H1 (cell line): Measurements from ENCODE around the gene MRPS5. TPM values are rescaled to one million over a fixed set of nuclear protein-coding genes. Genes with fewer than 3 reads are reported as not detected.

ENCODE experiments used
- CTCF ChIA-PET: fragments of 300-600 bp; sonication (Branson Sonifier 250); formaldehyde crosslinking; loops from one replicate; lab custom pipeline; 2021; ENCODE audit not compliant: partially characterized antibody; lab: Charles Lee
- POLR2A ChIA-PET: fragments of 300-600 bp; sonication (Branson Sonifier 250); formaldehyde crosslinking; loops from one replicate; lab custom pipeline; 2021; ENCODE audit warnings: inconsistent platforms; ENCODE audit not compliant: partially characterized antibody; lab: Charles Lee
- DNase-seq, 2 experiments: peaks; one replicate each; pipeline versions ENCODE4 v3.0.0 to v3.0.0-alpha.2; 2010 to 2022; ENCODE audit warnings: low spot score in 2 of 2, low read depth in 1 of 2, mixed read lengths in 1 of 2
- FAIRE-seq: peaks from 2 replicates; lab custom pipeline; 2011; peaks lifted over from hg19 to GRCh38; lab: Jason Lieb, UNC
- H2AFZ ChIP-seq: 2 replicates; pipeline ENCODE4 v1.8.1; 2012; ENCODE audit warnings: low read length, inconsistent platforms
- H2AK5ac ChIP-seq: 2 replicates; pipeline ENCODE4 v1.6.1; 2013; ENCODE audit warnings: low read depth, low read length
- H2BK120ac ChIP-seq: replicated peaks from 2 replicates; pipeline ENCODE3; 2013; ENCODE audit warnings: low read depth, low read length, inconsistent platforms
- H2BK12ac ChIP-seq: 2 replicates; pipeline ENCODE4 v1.6.1; 2013; ENCODE audit warnings: low read depth, low read length
- H2BK15ac ChIP-seq: 2 replicates; pipeline ENCODE4 v1.6.1; 2013; ENCODE audit warnings: low read length
- H2BK20ac ChIP-seq: 2 replicates; pipeline ENCODE4 v1.6.1; 2013; ENCODE audit warnings: low read length
- H2BK5ac ChIP-seq: 2 replicates; pipeline ENCODE4 v1.6.1; 2013; ENCODE audit warnings: low read depth, low read length
- H3K14ac ChIP-seq: 2 replicates; pipeline ENCODE4 v1.6.1; 2013; ENCODE audit warnings: inconsistent platforms; ENCODE audit not compliant: insufficient read length
- H3K18ac ChIP-seq: 2 replicates; pipeline ENCODE4 v1.6.1; 2013; ENCODE audit warnings: low read length; ENCODE audit errors: extremely low read depth
- H3K23ac ChIP-seq: 2 replicates; pipeline ENCODE4 v1.6.1; 2013; ENCODE audit warnings: inconsistent platforms; ENCODE audit not compliant: insufficient read length
- H3K23me2 ChIP-seq: 2 replicates; pipeline ENCODE4 v1.6.1; 2013; ENCODE audit warnings: low read depth, low read length
- H3K27ac ChIP-seq: 2 replicates; pipeline ENCODE4 v1.6.1; 2011; ENCODE audit warnings: low read depth, low read length, inconsistent platforms
- H3K27me3 ChIP-seq, 4 experiments: replicated peaks in 1 of 4; 1 replicate in 1 of 4; 2 replicates in 3 of 4; pipeline versions ENCODE4 v1.6.1 to v1.8.1; 2011 to 2013; ENCODE audit warnings: low read length in 3 of 4, mild to moderate bottlenecking in 3 of 4, inconsistent platforms in 2 of 4, mixed read lengths in 2 of 4, moderate library complexity in 1 of 4; ENCODE audit not compliant: control insufficient read depth in 3 of 4, insufficient read depth in 3 of 4; ENCODE audit errors: extremely low read depth in 1 of 4
- H3K36me3 ChIP-seq, 4 experiments: 2 replicates each; pipeline versions ENCODE4 v1.6.1 to v1.8.1; 2011 to 2013; ENCODE audit warnings: mild to moderate bottlenecking in 4 of 4, low read length in 3 of 4, moderate library complexity in 2 of 4, control low read depth in 1 of 4, inconsistent platforms in 1 of 4; ENCODE audit not compliant: insufficient read depth in 4 of 4, control insufficient read depth in 2 of 4
- H3K4ac ChIP-seq: replicated peaks from 2 replicates; pipeline ENCODE3; 2013; ENCODE audit warnings: low read length, low read depth, mixed read lengths, inconsistent platforms; ENCODE audit not compliant: insufficient read length
- H3K4me1 ChIP-seq, 4 experiments: replicated peaks in 1 of 4; 1 replicate in 1 of 4; 2 replicates in 3 of 4; pipeline versions ENCODE4 v1.6.1 to v1.8.1; 2011 to 2013; ENCODE audit warnings: low read length in 3 of 4, inconsistent platforms in 2 of 4, mixed read lengths in 1 of 4; ENCODE audit not compliant: insufficient read depth in 4 of 4, control insufficient read depth in 3 of 4
- H3K4me2 ChIP-seq, 2 experiments: 2 replicates each; pipeline versions ENCODE4 v1.6.1 to v1.8.1; 2011 to 2013; ENCODE audit warnings: low read depth in 2 of 2, low read length in 2 of 2, control low read depth in 1 of 2, inconsistent platforms in 1 of 2, mild to moderate bottlenecking in 1 of 2; ENCODE audit not compliant: insufficient read depth in 1 of 2
- H3K4me3 ChIP-seq, 4 experiments: fragments of 200-600, 300-600 bp in 1 of 4; sonication (generic), shearing (Covaris generic), sonication (Bioruptor Twin) in 1 of 4; 2 replicates each; pipeline versions ENCODE4 v1.5.1 to v1.8.1; 2011 to 2016; ENCODE audit warnings: low read length in 4 of 4, low read depth in 3 of 4, control low read depth in 2 of 4, inconsistent platforms in 2 of 4, mild to moderate bottlenecking in 2 of 4, mixed read lengths in 1 of 4, moderate library complexity in 1 of 4; ENCODE audit not compliant: insufficient read depth in 2 of 4; ENCODE audit errors: extremely low read depth in 1 of 4
- H3K56ac ChIP-seq: replicated peaks from 2 replicates; pipeline ENCODE3; 2013; ENCODE audit warnings: low read depth, mild to moderate bottlenecking, mixed read lengths, low read length, inconsistent platforms; ENCODE audit not compliant: insufficient read length
- H3K79me1 ChIP-seq: 2 replicates; pipeline ENCODE4 v1.6.1; 2013; ENCODE audit warnings: low read depth, low read length, control low read depth
- H3K79me2 ChIP-seq, 2 experiments: 2 replicates each; pipeline versions ENCODE4 v1.6.1 to v1.8.1; 2012 to 2013; ENCODE audit warnings: low read length in 2 of 2, mild to moderate bottlenecking in 2 of 2, inconsistent platforms in 1 of 2; ENCODE audit not compliant: insufficient read depth in 2 of 2, control insufficient read depth in 1 of 2
- H3K9ac ChIP-seq, 4 experiments: replicated peaks in 1 of 4; 1 replicate in 1 of 4; 2 replicates in 3 of 4; pipeline versions ENCODE4 v1.6.1 to v1.8.1; 2011 to 2013; ENCODE audit warnings: low read depth in 3 of 4, low read length in 3 of 4, control low read depth in 2 of 4, mild to moderate bottlenecking in 2 of 4, moderate library complexity in 2 of 4, inconsistent platforms in 1 of 4; ENCODE audit errors: extremely low read depth in 1 of 4
- H3K9me3 ChIP-seq, 2 experiments: 2 replicates each; pipeline versions ENCODE4 v1.6.1 to v1.8.1; 2012 to 2013; ENCODE audit warnings: mild to moderate bottlenecking in 2 of 2, moderate library complexity in 2 of 2, control low read depth in 1 of 2, inconsistent platforms in 1 of 2, low read depth in 1 of 2, low read length in 1 of 2, mixed read lengths in 1 of 2; ENCODE audit not compliant: insufficient read depth in 2 of 2
- H4K20me1 ChIP-seq, 2 experiments: replicated peaks in 1 of 2; 2 replicates each; pipeline versions ENCODE3 to v1.8.1; 2011 to 2013; ENCODE audit warnings: inconsistent platforms in 2 of 2, low read length in 2 of 2, mild to moderate bottlenecking in 1 of 2; ENCODE audit not compliant: insufficient read depth in 2 of 2, control insufficient read depth in 1 of 2
- H4K5ac ChIP-seq: 2 replicates; pipeline ENCODE4 v1.6.1; 2013; ENCODE audit warnings: low read length, low read depth, mixed read lengths, inconsistent platforms; ENCODE audit not compliant: insufficient read length
- H4K8ac ChIP-seq: 2 replicates; pipeline ENCODE4 v1.8.0; 2013; ENCODE audit warnings: mild to moderate bottlenecking, moderate library complexity, low read length, inconsistent platforms; ENCODE audit not compliant: insufficient read depth; ENCODE audit errors: extremely low read depth
- H4K91ac ChIP-seq: replicated peaks from 2 replicates; pipeline ENCODE3; 2013; ENCODE audit warnings: low read length, mixed read lengths, inconsistent platforms; ENCODE audit not compliant: insufficient read length
- ASH2L ChIP-seq: fragments of 200-600, 300-600 bp; sonication (generic); IDR thresholded peaks from one replicate; pipeline ENCODE4 v1.7.1; 2017; ENCODE audit warnings: low read length
- BACH1 ChIP-seq: IDR thresholded peaks from 2 replicates; pipeline ENCODE4 v1.6.1; 2012; ENCODE audit warnings: low read length, improper control_type of control experiment
- GTF2F1 ChIP-seq: IDR thresholded peaks from 2 replicates; pipeline ENCODE4 v1.6.1; 2012; ENCODE audit warnings: low read depth, low read length, improper control_type of control experiment, borderline replicate concordance
- SIRT6 ChIP-seq: IDR thresholded peaks from one replicate; pipeline ENCODE4 v1.7.1; 2012; ENCODE audit warnings: low read length, inconsistent platforms
- ZNF274 ChIP-seq: IDR thresholded peaks from 2 replicates; pipeline ENCODE4 v1.7.0; 2012; ENCODE audit warnings: low read length, borderline replicate concordance; ENCODE audit errors: extremely low read depth
- WGBS, 2 experiments: shearing (Covaris generic) in 1 of 2; methylation state at CpG; one replicate each; pipeline versions ENCODE4 v1.1.6 to v1.1.7; 2013 to 2015; ENCODE audit warnings: low lambda C conversion rate in 2 of 2, mixed read lengths in 2 of 2, inconsistent platforms in 1 of 2, low coverage in 1 of 2, missing lambda C conversion rate in 1 of 2; ENCODE audit not compliant: insufficient replicate concordance in 2 of 2, insufficient coverage in 1 of 2, insufficient read length in 1 of 2; ENCODE audit errors: extremely low coverage in 1 of 2, missing lambda C conversion rate in 1 of 2; 5-methylcytosine and 5-hydroxymethylcytosine counted together
- polyA plus RNA-seq, 7 experiments: library from polyadenylated mRNA; depleted of rRNA in 3 of 7; stranded (reverse) in 5 of 7; unstranded in 2 of 7; fragments of >200 nt in 5 of 7; fragments of 200-250 nt in 2 of 7; gene quantifications; 1 replicate in 5 of 7; 2 replicates in 1 of 7; 4 replicates in 1 of 7; pipeline versions ENCODE4 v1.2.1 to v1.2.3, GENCODE V29; 2011 to 2013; ENCODE audit warnings: missing spikeins in 2 of 7, mixed read lengths in 2 of 7
- total RNA-seq: library from RNA; stranded (reverse); fragmentation: NEBNext Ultra II Directional; extraction: Animal tissue kit (Norgen Biotek cat#: 25700); gene quantifications from 2 replicates; pipeline ENCODE4 v1.2.1, GENCODE V29; 2021
- TF ChIP-seq, protein P1 (sequence below): IDR thresholded peaks from 2 replicates; pipeline ENCODE4 v1.6.1; 2012; ENCODE audit warnings: inconsistent platforms

The MRPS5 gene
- total and polyA plus RNA-seq, 2 of the 8 experiments (the other 6 are each of a cell fraction or from before 2014, with no cell fraction given), result 36.7 to 53.0 TPM

DNA sequence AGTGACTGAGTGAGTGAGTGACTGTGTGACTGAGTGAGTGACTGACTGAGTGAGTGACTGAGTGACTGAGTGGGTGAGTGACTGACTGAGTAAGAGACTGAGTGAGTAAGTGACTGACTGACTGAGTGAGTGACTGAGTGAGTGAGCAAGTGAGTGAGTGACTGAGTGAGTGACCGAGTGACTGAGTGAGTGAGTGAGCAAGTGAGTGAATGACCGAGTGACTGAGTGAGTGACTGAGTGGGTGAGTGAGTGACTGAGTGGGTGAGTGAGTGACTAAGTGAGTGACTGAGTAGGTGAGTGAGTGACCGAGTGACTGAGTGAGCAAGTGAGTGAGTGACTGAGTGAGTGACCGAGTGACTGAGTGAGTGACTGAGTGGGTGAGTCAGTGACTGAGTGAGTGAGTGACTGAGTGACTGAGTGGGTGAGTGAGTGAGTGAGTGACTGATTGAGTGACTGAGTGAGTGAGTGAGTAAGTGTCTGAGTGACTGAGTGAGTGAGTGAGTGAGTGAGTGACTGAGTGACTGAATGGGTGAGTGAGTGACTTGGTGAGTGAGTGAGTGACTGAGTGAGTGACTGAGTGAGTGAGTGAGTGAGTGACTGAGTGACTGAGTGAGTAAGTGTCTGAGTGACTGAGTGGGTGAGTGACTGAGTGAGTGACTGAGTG lies 82.8 kb downstream of the MRPS5 start:
- H3K79me2 ChIP-seq, result no peaks in the 10 kb centered on the region
- no peak overlapping the region for H4K8ac ChIP-seq
- H3K56ac ChIP-seq, result no peak overlapping the region
- no peak overlapping the region for H2BK120ac ChIP-seq
- H2AFZ ChIP-seq, result no peak overlapping the region
- H3K79me1 ChIP-seq, result no peaks in the 10 kb centered on the region
- 77% methylated on average over 4 of the region's 4 CpGs; no CpG with 5 or more reads in 1 of the 2 experiments for WGBS, 2 experiments
- H3K23me2 ChIP-seq, result peaks cover 2% of the 10 kb centered on the region; the same call in 1 of the 2 replicates
- no peak overlapping the region for H3K14ac ChIP-seq
- ChIA-PET CTCF (no interaction called here), POLR2A (no interaction called here)
- no peak overlapping the region for H4K5ac ChIP-seq
- H3K9me3 ChIP-seq, result peaks cover 91 to 92% of the 10 kb centered on the region in 2 experiments
- TF ChIP-seq GTF2F1, result no peak
- peak; percentile 34 for TF ChIP-seq SIRT6
- peak; percentile 51 for TF ChIP-seq ASH2L
- TF ChIP-seq, protein P1, sequence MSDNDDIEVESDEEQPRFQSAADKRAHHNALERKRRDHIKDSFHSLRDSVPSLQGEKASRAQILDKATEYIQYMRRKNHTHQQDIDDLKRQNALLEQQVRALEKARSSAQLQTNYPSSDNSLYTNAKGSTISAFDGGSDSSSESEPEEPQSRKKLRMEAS, result no peak
- no peak for TF ChIP-seq ZNF274
- TF ChIP-seq BACH1, result no peak
- H3K27me3 ChIP-seq, result no peaks in the 10 kb centered on the region
- H3K4ac ChIP-seq, result no peak overlapping the region
- no peak overlapping the region for H3K23ac ChIP-seq
- no peaks in the 10 kb centered on the region for H3K36me3 ChIP-seq
- H2BK20ac ChIP-seq, result no peak overlapping the region
- no peak overlapping the region for H2BK12ac ChIP-seq
- no peaks in the 10 kb centered on the region for H4K20me1 ChIP-seq
- no peaks in the 10 kb centered on the region; a peak in 1 of 7 replicates for H3K4me1 ChIP-seq
- H2BK15ac ChIP-seq, result no peak overlapping the region
- H2BK5ac ChIP-seq, result no peak overlapping the region
- no peak overlapping the region for H3K18ac ChIP-seq
- no peak overlapping the region for H3K9ac ChIP-seq
- no peak overlapping the region for H3K27ac ChIP-seq
- no peak overlapping the region for H4K91ac ChIP-seq
- FAIRE-seq, result no peak
- H3K4me2 ChIP-seq, result no peak overlapping the region
- peak overlapping the region; percentile 13; the same call in 1 of the 2 replicates for H2AK5ac ChIP-seq
- no peak overlapping the region for H3K4me3 ChIP-seq
- DNase-seq, result no peak
